Stimulated activated CD4-positive, alpha-beta T cell treated with anti-CD3 and anti-CD28 coated beads, TNF-alpha, amount 100 ng/mL, for 48 hours (primary cell): Measurements from ENCODE around the gene TRIM41.
"Not testable (repeated sequence)": the region's sequence is repeated elsewhere in the genome, so short reads cannot be mapped to it uniquely, and the experiment has no call there.

Source experiments
- DNase-seq, 3 donors: peaks; one replicate each; pipeline ENCODE4 v3.0.0-alpha.2; 2020; ENCODE audit warnings: low read depth in 3 of 3

The TRIM41 gene

DNA sequence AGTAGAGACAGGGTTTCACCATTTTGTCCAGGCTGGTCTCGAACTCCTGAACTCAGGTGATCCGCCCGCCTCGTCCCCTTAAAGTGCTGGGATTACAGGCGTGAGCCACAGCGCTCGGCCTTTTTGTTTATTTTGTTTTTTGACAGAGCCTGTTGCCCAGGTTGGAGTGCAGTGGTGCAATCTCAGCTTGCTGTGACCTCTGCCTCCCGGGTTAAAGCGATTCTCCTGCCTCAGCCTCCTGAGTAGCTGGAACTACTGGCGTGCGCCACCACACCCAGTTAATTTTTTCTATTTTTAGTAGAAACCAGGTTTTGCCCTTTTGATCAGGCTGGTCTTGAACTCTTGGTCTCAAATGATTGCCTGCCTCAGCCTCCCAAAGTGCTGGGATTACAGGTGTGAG lies 12.9 kb upstream of the TRIM41 start:
- not testable (repeated sequence) for DNase-seq

DNA sequence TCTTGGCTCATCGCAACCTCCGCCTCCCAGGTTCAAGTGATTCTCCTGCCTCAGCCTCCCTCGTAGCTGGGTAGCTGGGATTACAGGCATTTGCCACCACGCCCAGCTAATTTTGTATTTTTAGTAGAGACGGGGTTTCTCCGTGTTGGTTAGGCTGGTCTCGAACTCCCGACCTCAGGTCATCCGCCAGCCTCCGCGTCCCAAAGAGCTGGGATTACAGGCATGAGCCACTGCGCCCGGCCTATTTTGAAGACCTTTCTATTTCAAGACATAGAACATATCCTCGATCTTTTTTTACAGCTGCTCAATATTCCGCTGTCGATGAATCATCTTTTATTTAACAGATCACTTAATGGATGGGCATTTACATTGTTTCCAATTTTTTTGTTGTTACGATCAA lies 12.4 kb upstream of the TRIM41 start:
- not testable (repeated sequence) for DNase-seq

DNA sequence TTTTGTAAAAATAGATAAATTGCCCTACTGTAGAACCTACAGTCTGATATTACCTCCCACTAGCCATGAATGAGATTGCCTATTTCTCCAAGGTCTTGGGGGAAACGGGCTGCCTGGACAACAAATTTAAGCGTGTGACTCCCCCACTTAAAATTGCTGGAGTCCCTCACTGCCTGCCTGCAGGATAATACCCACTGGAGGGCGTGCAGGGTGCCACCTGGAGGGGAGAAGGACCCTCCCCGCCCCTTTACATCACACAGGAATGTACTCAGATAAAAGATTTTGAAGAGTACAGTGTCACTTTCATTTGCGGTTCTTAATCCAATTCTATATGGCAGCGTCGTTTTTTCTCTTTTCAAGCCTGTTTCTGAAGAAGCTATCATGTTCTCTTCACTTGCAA lies 11.9 kb upstream of the TRIM41 start:
- no peak for DNase-seq

DNA sequence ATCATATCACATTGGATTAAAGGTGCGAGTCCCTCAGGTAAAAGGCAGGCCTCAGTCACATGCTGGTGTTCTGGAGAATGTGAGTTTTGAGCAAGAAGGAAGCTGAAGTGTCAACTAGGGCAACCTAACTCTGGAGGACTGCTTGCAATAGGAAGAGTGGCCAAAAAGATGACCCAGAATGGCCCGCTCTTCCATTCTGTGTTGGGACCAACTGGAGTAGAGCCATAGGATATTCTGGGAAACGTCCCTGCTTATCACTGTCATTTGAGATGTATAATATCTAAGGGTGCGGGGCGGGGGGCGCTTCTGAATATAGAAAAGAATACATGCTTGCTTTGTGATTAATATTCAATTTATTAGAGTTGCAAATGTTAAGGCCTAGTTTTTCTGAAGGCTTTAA lies 11.0 kb upstream of the TRIM41 start:
- no peak for DNase-seq

DNA sequence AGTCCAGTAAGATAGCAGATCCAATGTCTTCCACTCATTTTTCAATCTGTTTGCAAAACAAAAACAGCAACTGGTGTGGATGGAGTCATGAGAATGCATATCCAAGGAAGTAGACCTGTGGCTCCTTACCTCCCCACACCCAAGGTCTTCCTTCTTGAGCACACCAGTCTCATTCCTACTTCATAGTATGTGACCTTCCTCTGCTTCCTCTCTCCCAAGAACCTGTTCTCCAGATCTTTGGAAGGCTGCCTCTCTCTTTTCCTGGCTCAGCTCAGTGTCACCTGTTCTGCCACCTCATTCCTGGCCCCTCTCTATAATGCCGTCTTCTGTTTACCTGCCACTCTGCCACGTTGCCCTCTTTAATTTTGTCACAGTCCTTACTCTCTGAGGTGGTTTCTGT lies 10.1 kb upstream of the TRIM41 start:
- no peak for DNase-seq

DNA sequence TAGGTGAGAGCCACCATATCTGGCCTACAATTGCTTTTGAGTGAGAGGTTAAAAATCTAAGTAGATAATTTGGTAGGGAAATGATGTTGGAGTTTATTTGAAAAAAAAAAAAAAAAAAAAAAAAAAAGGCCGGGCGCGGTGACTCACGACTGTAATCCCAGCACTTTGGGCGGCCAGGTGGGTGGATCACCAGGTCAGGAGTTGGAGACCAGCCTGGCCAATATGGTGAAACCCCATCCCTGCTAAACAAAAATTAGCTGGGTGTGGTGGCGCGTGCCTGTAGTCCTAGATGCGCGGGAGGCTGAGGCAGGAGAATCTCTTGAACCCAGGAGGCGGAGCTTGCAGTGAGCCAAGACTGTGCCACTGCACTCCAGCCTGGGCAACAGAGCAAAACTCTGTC lies 8.8 kb upstream of the TRIM41 start:
- DNase-seq, result not testable (repeated sequence)

DNA sequence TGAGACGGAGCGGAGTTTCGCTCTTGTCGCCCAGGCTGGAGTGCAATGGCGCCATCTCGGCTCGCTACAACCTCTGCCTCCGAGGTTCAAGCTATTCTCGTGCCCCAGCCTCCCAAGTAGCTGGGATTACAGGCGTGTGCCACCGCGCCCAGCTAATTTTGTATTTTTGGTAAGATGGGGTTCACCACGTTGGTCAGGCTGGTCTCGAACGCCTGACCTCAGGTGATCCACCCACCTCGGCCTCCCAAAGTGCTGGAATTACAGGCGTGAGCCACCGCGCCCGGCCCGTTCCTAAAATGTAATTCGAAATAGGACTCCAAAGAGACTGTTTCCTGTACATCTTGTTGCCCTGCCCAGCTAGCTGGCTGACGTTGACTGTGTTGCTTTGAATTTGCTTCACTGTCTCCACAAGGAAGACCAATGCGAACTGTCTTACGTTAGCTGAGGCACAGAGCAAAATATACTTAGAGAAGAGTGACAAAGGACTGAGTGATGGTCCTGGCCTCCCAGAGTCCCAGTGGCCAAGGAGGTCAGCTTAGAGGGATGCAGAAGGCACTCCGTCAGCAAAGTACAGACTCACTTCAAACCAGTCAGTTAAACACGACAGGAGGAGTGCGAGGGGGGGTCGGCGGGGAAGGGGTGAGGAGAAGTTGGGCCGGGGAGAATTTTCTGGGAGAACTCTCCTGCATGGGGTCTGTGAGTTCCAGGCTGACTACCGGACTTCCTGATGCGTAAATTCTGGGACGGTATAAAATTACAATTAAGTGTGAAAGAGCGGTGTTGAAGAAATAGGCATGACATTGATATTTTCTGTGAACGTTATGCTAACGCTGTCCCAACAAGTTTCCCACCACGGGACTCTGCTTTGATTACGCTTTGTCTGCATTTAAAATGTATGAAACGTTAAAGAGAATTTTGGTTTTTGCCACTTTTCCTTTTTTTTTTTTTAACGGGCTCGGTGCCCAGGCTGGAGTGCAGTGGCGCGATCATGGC lies 6.8 kb upstream of the TRIM41 start:
- no peak for DNase-seq

DNA sequence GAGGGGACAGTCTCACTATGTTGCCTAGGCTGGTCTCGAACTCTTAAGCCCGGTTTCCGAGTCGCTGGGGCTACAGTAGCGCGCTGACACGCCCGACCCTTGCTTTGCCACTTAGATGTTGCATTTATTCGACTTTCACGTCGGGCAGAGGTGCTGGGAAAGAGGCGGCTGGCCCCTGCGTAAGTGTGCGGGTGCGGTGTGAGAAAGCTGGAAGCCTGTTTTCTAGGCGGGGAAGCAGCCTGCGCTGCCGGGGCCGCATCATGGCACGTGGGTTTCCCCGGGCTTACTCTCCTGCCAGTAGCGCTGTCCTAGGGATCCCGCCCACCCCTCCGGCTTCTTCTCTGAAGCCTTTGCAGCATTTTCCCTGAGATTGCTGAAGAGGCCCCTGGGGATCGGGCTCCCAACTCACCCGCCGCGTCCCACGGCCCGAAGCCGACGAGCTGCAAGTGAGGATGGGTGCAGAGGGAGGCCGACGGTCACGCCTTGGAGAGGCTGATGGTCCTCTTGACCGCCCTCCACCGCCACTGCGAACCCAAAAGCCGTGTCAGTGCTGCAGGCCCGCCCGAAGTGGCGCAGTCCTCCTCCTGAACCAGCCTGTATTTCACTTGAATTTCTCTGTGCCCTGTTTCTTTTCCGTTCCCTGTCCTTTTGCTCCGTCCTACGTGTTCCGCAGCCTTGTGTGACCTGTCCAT lies 5.8 kb upstream of the TRIM41 start:
- DNase-seq, result peak in 1 of 3 donors; percentile 52

DNA sequence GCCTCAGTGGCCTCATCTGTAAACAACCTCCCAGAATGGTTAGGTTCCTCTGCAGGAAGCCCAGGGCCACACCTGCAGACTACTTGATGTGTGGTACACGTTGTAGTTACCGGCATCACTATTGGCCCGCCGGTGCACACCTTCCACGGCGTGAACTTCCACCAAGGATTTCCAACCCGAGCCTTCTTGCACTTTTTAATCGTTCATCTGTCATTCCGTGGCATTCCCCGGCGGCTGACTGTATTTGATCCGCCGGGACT lies 5.3 kb upstream of the TRIM41 start:
- no peak for DNase-seq

DNA sequence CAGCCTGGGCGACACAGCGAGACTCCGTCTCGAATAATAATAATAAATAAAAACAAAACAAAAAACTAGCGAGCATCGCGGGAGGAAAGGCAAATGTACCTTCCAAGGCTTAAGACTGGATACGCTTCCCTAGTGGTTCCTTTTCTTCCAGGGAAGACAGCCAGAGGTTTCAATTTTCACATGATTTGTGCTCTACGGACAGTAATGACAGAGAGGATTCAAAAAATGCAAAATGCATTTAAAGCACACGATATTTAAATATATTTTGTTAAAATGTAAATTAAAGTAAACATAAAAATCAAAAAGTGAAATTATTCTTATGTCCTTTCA lies 4.3 kb upstream of the TRIM41 start:
- no peak for DNase-seq

DNA sequence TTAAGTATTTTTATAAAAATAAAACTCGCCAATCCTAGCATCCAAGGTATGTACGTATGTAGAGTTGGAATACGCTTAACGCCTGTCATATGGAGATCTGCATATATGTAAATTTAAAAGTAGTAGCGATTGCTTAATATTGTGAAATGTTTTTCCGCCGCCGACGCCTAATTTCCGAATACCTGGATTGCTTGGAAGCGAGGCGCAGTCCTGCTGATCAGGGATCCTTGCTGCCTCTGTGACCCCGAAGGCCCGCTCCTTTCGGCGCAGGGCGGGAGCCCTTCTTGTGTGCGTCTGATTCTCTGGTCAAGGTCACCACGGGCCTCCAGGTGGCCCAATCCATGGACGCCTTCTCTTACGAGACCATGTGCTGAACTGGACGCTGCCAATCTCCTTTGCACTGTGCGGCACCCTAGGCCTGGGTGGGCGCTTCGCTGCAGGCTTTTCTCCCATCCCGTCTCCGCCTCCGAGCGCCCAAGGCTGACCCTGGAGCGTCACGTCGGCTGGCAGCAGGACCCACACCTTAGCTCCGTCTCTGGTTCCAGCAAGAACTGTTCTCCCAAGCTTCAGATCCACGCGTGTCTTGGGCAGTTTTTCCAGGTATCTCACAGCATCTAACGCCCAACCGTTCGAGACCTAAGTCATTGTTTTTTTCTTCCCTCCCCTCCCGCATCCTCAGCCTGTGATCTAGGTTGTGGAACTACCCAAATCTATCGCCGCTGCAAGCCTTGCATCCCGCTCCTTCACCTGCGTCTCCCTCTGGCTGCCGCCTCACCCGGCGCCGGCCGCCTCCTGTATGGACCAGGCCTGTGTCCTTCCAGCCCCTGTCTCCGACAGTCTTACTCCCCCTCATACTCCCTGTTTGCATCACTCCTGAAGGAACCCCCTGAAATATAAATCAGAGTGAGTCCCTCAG lies 3.6 kb upstream of the TRIM41 start:
- no peak for DNase-seq

DNA sequence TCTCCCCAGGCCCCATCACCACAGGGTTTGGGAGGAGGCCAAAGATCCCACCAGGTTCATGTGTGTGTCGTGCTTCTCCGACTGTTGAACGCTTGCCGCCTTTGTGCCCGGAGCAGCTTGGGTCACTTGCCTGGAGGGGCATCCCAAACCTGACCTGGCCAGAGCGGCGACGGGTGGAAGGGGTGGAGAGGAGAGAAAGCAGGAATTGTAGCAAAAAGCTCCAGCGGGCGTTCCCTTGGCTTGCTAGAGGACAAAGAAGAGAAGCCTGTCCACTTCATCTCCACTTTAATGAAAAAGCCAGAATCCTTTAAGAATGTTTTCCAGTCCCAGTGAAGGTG lies 2.9 kb upstream of the TRIM41 start:
- no peak for DNase-seq

DNA sequence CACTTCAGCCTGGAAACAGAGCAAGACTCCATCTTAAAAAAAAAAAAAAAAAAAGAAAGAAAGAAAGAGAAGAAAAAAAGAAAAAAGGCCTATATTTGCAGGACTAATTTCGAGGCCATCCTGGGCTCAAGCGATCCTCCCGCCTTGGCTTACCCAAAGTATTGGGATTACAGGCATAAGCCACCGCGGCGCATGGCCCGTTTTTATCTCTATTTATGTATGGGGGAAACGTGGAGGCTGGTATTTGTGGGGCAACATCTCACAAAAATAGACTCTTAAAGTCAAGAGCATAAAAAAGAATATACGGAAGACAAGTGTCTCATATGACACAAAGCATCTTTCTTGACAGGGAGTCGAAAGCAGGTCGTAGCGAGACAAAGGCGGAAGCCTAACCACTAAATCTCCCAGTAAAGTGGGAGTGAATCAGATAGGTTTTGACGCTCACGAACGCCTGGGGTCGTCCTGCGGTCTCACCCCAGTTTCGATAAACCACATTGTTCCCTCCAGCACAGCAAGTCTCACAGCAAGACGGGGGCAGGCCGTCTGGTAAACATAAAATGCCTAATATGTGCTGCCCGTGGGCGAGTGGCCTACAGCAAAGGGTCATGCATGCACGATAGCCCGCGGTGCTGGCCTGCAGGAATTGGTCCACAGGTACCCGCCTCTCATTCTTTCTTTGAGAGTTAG lies 1.8 kb upstream of the TRIM41 start:
- no peak for DNase-seq

DNA sequence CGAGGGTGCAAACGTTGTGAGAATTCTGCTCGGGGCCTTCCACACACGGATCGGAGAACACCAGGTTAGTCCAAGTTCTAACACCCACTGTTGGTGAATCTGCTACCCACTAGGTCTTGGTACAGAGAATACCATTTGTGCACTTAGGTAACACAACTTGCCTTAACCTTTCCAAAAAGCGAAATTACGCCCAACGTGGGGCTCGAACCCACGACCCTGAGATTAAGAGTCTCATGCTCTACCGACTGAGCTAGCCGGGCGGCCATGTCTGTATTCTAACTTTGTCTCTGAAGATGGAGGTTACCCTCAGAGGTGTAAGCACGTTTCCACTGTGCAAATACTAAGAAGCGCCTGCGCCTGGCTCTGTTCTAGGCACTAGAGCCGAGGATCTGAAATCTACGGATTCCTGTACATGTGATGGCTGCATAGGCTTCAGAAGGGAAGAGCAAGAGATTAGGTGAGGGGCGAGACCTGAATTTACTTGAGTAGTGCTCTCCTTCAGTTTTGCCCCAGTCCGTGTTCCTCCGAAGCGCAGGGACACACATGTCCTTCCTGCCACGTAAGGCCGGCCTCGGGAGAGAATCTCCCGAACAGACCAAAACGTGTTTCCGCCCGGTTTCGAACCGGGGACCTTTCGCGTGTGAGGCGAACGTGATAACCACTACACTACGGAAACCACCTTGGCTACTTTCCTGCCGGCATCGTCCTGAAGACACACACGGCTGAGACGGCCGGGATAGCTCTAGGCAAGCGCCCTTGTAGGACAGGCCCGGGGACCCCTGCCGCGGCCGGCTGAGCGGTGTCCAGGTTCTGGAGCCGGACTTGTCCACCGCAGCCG lies 1.1 kb upstream of the TRIM41 start:
- peak; percentile 82 to 99 (median 94) for DNase-seq

DNA sequence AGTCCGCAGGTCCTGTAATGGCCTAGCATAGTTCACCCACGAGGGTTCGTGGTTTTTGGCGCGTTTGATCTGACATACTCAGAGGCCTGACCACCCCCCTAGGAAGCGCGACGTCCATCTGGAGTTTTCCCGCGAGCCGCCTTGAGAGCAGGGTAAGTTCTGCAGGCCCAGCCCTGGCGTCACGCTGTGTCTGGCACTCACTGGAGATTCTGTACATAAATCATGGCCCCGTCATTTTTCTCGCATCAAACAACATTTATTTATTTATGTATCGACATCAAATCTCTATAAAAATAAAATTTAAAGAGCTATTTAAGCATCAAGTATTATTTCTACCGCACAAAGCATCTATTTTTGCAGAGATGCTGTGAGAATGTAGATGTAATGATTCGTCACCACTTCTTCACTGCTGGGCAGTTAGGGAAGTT lies 437 bp upstream of the TRIM41 start:
- DNase-seq, result no peak

DNA sequence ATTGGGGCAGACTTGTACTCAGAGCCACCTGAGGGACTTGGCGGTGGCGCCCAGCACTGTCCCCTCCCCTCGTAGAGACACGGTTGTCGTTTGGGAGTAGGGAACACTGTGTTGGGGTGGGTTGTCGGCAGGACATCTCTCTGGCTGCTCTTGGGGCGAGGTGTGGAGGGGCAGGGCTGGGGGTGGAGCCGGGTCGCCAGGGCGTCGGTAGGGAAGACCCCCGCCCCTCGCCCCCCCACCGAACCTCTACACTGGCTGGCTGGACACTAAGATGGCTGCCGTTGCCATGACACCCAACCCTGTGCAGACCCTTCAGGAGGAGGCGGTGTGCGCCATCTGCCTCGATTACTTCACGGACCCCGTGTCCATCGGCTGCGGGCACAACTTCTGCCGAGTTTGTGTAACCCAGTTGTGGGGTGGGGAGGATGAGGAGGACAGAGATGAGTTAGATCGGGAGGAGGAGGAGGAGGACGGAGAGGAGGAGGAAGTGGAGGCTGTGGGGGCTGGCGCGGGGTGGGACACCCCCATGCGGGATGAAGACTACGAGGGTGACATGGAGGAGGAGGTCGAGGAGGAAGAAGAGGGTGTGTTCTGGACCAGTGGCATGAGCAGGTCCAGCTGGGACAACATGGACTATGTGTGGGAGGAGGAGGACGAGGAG lies 778 bp downstream of the TRIM41 start:
- no peak for DNase-seq

DNA sequence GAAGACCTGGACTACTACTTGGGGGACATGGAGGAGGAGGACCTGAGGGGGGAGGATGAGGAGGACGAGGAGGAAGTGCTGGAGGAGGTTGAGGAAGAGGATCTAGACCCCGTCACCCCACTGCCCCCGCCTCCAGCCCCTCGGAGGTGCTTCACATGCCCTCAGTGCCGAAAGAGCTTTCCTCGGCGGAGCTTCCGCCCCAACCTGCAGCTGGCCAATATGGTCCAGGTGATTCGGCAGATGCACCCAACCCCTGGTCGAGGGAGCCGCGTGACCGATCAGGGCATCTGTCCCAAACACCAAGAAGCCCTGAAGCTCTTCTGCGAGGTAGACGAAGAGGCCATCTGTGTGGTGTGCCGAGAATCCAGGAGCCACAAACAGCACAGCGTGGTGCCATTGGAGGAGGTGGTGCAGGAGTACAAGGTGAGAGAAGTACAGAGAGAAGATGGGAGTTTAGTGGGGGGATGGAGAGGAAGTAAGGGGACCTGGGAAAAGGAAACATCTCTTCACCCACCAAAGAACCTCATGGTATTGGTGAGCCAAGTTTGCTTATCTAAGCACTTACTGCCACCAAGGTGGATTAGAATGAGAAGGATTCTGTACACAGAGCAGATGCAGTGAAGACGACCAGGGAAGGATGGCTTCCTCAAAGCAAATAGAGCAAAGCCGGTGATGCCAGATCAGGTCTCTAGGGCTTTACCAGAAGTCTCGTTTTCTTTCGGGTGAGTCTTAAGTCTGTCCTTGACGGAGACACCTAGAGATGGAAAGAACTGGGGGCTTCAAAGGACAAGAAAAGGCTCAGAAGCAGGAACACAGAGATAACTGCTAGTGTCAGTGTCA lies 1.5 kb downstream of the TRIM41 start:
- DNase-seq, result no peak

DNA sequence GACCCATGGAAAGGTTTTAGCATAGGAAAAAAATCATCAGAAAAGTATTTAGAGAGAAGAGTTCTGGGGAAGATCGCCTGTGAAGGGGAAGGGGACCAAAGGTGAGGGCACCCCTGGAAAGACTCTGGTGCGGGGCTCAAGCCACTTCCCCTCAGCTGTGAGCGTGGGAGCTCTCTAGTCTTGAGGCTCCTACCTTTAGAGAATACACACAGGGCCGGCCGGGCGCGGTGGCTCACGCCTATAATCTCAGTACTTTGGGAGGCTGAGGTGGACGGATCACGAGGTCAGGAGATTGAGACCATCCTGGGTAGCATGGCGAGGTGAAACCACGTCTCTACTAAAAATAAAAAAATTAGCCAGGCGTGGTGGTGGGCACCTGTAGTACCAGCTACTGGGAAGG lies 6.9 kb downstream of the TRIM41 start:
- no peak for DNase-seq

DNA sequence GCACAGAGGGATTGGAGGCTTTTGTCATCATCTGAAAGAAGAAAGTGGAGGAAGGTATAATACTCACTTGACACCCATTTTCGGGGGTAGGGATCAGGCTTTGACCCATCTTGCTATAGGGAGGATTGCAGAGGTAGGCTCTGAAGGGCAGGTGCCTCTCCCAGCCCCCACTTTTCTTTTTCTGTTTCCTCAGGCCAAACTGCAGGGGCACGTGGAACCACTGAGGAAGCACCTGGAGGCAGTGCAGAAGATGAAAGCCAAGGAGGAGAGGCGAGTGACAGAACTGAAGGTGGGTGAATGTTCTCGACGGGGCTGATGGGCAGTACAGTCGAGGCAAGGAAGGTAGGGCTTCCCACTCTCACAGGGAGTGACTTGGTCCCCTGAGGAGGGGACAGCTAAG lies 7.5 kb downstream of the TRIM41 start:
- DNase-seq, result no peak

DNA sequence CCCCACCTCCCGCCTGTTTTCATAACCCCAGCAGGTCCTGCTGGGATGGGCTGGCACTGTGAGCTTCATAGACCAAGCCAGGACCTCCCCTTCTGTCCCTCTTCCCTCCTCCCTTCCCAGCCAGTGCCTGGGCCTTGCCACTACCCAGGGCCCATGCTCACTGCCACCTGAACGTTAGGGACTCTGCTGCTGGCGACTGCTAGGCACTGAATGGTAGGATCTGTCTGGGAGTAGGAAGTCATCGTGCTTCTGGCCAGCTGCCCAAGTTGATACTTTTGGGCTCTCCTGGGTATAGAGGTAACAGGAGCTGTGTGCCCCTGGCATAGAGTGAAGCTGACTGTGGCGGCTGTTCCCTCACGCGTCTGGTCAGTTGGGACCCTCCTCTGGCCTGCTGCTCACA lies 8.4 kb downstream of the TRIM41 start:
- no peak for DNase-seq
